Erythroblast (primary cell): ENCODE measurements around the gene HS6ST2.

Experiments
- GATA1 ChIP-seq: IDR thresholded peaks from 2 replicates; pipeline ENCODE4 v1.6.1; 2011; ENCODE audit warnings: low read depth, mild to moderate bottlenecking, control low read depth, low read length, moderate library complexity
- POLR2A ChIP-seq: IDR thresholded peaks from 2 replicates; pipeline ENCODE4 v1.6.1; 2011; ENCODE audit warnings: mild to moderate bottlenecking, low read length

GRCh38 chrX:132716006-132716405, 242.4 kb downstream of the HS6ST2 start:
- no peak for TF ChIP-seq POLR2A
- no peak for TF ChIP-seq GATA1
